H1 (cell line): ENCODE data around the gene MBLAC1. TPM values are rescaled to one million over a fixed set of nuclear protein-coding genes. Genes with fewer than 3 reads are reported as not detected.
A peak's percentile ranks its signal among the peaks of the same experiment; 100 is the strongest.

Experiments used
- CTCF ChIA-PET: fragments of 300-600 bp; sonication (Branson Sonifier 250); formaldehyde crosslinking; loops from one replicate; lab custom pipeline; 2021; ENCODE audit not compliant: partially characterized antibody; lab: Charles Lee
- POLR2A ChIA-PET: fragments of 300-600 bp; sonication (Branson Sonifier 250); formaldehyde crosslinking; loops from one replicate; lab custom pipeline; 2021; ENCODE audit warnings: inconsistent platforms; ENCODE audit not compliant: partially characterized antibody; lab: Charles Lee
- DNase-seq, 2 experiments: peaks; one replicate each; pipeline versions ENCODE4 v3.0.0 to v3.0.0-alpha.2; 2010 to 2022; ENCODE audit warnings: low spot score in 2 of 2, low read depth in 1 of 2, mixed read lengths in 1 of 2
- FAIRE-seq: peaks from 2 replicates; lab custom pipeline; 2011; peaks lifted over from hg19 to GRCh38; lab: Jason Lieb, UNC
- H2AFZ ChIP-seq: 2 replicates; pipeline ENCODE4 v1.8.1; 2012; ENCODE audit warnings: low read length, inconsistent platforms
- H2AK5ac ChIP-seq: 2 replicates; pipeline ENCODE4 v1.6.1; 2013; ENCODE audit warnings: low read depth, low read length
- H2BK120ac ChIP-seq: replicated peaks from 2 replicates; pipeline ENCODE3; 2013; ENCODE audit warnings: low read depth, low read length, inconsistent platforms
- H2BK12ac ChIP-seq: 2 replicates; pipeline ENCODE4 v1.6.1; 2013; ENCODE audit warnings: low read depth, low read length
- H2BK15ac ChIP-seq: 2 replicates; pipeline ENCODE4 v1.6.1; 2013; ENCODE audit warnings: low read length
- H2BK20ac ChIP-seq: 2 replicates; pipeline ENCODE4 v1.6.1; 2013; ENCODE audit warnings: low read length
- H2BK5ac ChIP-seq: 2 replicates; pipeline ENCODE4 v1.6.1; 2013; ENCODE audit warnings: low read depth, low read length
- H3K14ac ChIP-seq: 2 replicates; pipeline ENCODE4 v1.6.1; 2013; ENCODE audit warnings: inconsistent platforms; ENCODE audit not compliant: insufficient read length
- H3K18ac ChIP-seq: 2 replicates; pipeline ENCODE4 v1.6.1; 2013; ENCODE audit warnings: low read length; ENCODE audit errors: extremely low read depth
- H3K23ac ChIP-seq: 2 replicates; pipeline ENCODE4 v1.6.1; 2013; ENCODE audit warnings: inconsistent platforms; ENCODE audit not compliant: insufficient read length
- H3K23me2 ChIP-seq: 2 replicates; pipeline ENCODE4 v1.6.1; 2013; ENCODE audit warnings: low read depth, low read length
- H3K27ac ChIP-seq: 2 replicates; pipeline ENCODE4 v1.6.1; 2011; ENCODE audit warnings: low read depth, low read length, inconsistent platforms
- H3K27me3 ChIP-seq, 4 experiments: replicated peaks in 1 of 4; 1 replicate in 1 of 4; 2 replicates in 3 of 4; pipeline versions ENCODE4 v1.6.1 to v1.8.1; 2011 to 2013; ENCODE audit warnings: low read length in 3 of 4, mild to moderate bottlenecking in 3 of 4, inconsistent platforms in 2 of 4, mixed read lengths in 2 of 4, moderate library complexity in 1 of 4; ENCODE audit not compliant: control insufficient read depth in 3 of 4, insufficient read depth in 3 of 4; ENCODE audit errors: extremely low read depth in 1 of 4
- H3K36me3 ChIP-seq, 4 experiments: 2 replicates each; pipeline versions ENCODE4 v1.6.1 to v1.8.1; 2011 to 2013; ENCODE audit warnings: mild to moderate bottlenecking in 4 of 4, low read length in 3 of 4, moderate library complexity in 2 of 4, control low read depth in 1 of 4, inconsistent platforms in 1 of 4; ENCODE audit not compliant: insufficient read depth in 4 of 4, control insufficient read depth in 2 of 4
- H3K4ac ChIP-seq: replicated peaks from 2 replicates; pipeline ENCODE3; 2013; ENCODE audit warnings: low read length, low read depth, mixed read lengths, inconsistent platforms; ENCODE audit not compliant: insufficient read length
- H3K4me1 ChIP-seq, 4 experiments: replicated peaks in 1 of 4; 1 replicate in 1 of 4; 2 replicates in 3 of 4; pipeline versions ENCODE4 v1.6.1 to v1.8.1; 2011 to 2013; ENCODE audit warnings: low read length in 3 of 4, inconsistent platforms in 2 of 4, mixed read lengths in 1 of 4; ENCODE audit not compliant: insufficient read depth in 4 of 4, control insufficient read depth in 3 of 4
- H3K4me2 ChIP-seq, 2 experiments: 2 replicates each; pipeline versions ENCODE4 v1.6.1 to v1.8.1; 2011 to 2013; ENCODE audit warnings: low read depth in 2 of 2, low read length in 2 of 2, control low read depth in 1 of 2, inconsistent platforms in 1 of 2, mild to moderate bottlenecking in 1 of 2; ENCODE audit not compliant: insufficient read depth in 1 of 2
- H3K4me3 ChIP-seq, 4 experiments: fragments of 200-600, 300-600 bp in 1 of 4; sonication (generic), shearing (Covaris generic), sonication (Bioruptor Twin) in 1 of 4; 2 replicates each; pipeline versions ENCODE4 v1.5.1 to v1.8.1; 2011 to 2016; ENCODE audit warnings: low read length in 4 of 4, low read depth in 3 of 4, control low read depth in 2 of 4, inconsistent platforms in 2 of 4, mild to moderate bottlenecking in 2 of 4, mixed read lengths in 1 of 4, moderate library complexity in 1 of 4; ENCODE audit not compliant: insufficient read depth in 2 of 4; ENCODE audit errors: extremely low read depth in 1 of 4
- H3K56ac ChIP-seq: replicated peaks from 2 replicates; pipeline ENCODE3; 2013; ENCODE audit warnings: low read depth, mild to moderate bottlenecking, mixed read lengths, low read length, inconsistent platforms; ENCODE audit not compliant: insufficient read length
- H3K79me1 ChIP-seq: 2 replicates; pipeline ENCODE4 v1.6.1; 2013; ENCODE audit warnings: low read depth, low read length, control low read depth
- H3K79me2 ChIP-seq, 2 experiments: 2 replicates each; pipeline versions ENCODE4 v1.6.1 to v1.8.1; 2012 to 2013; ENCODE audit warnings: low read length in 2 of 2, mild to moderate bottlenecking in 2 of 2, inconsistent platforms in 1 of 2; ENCODE audit not compliant: insufficient read depth in 2 of 2, control insufficient read depth in 1 of 2
- H3K9ac ChIP-seq, 4 experiments: replicated peaks in 1 of 4; 1 replicate in 1 of 4; 2 replicates in 3 of 4; pipeline versions ENCODE4 v1.6.1 to v1.8.1; 2011 to 2013; ENCODE audit warnings: low read depth in 3 of 4, low read length in 3 of 4, control low read depth in 2 of 4, mild to moderate bottlenecking in 2 of 4, moderate library complexity in 2 of 4, inconsistent platforms in 1 of 4; ENCODE audit errors: extremely low read depth in 1 of 4
- H3K9me3 ChIP-seq, 2 experiments: 2 replicates each; pipeline versions ENCODE4 v1.6.1 to v1.8.1; 2012 to 2013; ENCODE audit warnings: mild to moderate bottlenecking in 2 of 2, moderate library complexity in 2 of 2, control low read depth in 1 of 2, inconsistent platforms in 1 of 2, low read depth in 1 of 2, low read length in 1 of 2, mixed read lengths in 1 of 2; ENCODE audit not compliant: insufficient read depth in 2 of 2
- H4K20me1 ChIP-seq, 2 experiments: replicated peaks in 1 of 2; 2 replicates each; pipeline versions ENCODE3 to v1.8.1; 2011 to 2013; ENCODE audit warnings: inconsistent platforms in 2 of 2, low read length in 2 of 2, mild to moderate bottlenecking in 1 of 2; ENCODE audit not compliant: insufficient read depth in 2 of 2, control insufficient read depth in 1 of 2
- H4K5ac ChIP-seq: 2 replicates; pipeline ENCODE4 v1.6.1; 2013; ENCODE audit warnings: low read length, low read depth, mixed read lengths, inconsistent platforms; ENCODE audit not compliant: insufficient read length
- H4K8ac ChIP-seq: 2 replicates; pipeline ENCODE4 v1.8.0; 2013; ENCODE audit warnings: mild to moderate bottlenecking, moderate library complexity, low read length, inconsistent platforms; ENCODE audit not compliant: insufficient read depth; ENCODE audit errors: extremely low read depth
- H4K91ac ChIP-seq: replicated peaks from 2 replicates; pipeline ENCODE3; 2013; ENCODE audit warnings: low read length, mixed read lengths, inconsistent platforms; ENCODE audit not compliant: insufficient read length
- CBX8 ChIP-seq: fragments of 300-800, 300-1000 bp; sonication (generic); IDR thresholded peaks from 2 replicates; pipeline ENCODE4 v1.7.1; 2016; ENCODE audit warnings: low read depth, low read length, borderline replicate concordance
- CHD1 ChIP-seq: IDR thresholded peaks from 2 replicates; pipeline ENCODE4 v1.6.1; 2012; ENCODE audit warnings: low read depth, low read length, improper control_type of control experiment
- GABPA ChIP-seq: IDR thresholded peaks from 2 replicates; pipeline ENCODE4 v1.6.1; 2011; ENCODE audit warnings: mild to moderate bottlenecking, low read length, moderate library complexity, borderline replicate concordance; ENCODE audit not compliant: insufficient read depth
- JUND ChIP-seq: IDR thresholded peaks from 2 replicates; pipeline ENCODE4 v1.6.1; 2011; ENCODE audit warnings: mild to moderate bottlenecking, improper control_type of control experiment, low read length
- MAX ChIP-seq: IDR thresholded peaks from 2 replicates; pipeline ENCODE4 v1.6.1; 2012; ENCODE audit warnings: inconsistent platforms
- SAP30 ChIP-seq: fragments of 300-600 bp; sonication (generic); IDR thresholded peaks from 2 replicates; pipeline ENCODE4 v1.7.1; 2012; ENCODE audit warnings: low read length, moderate library complexity, mild to moderate bottlenecking, inconsistent platforms; ENCODE audit not compliant: insufficient read depth, insufficient replicate concordance
- TCF12 ChIP-seq: IDR thresholded peaks from 2 replicates; pipeline ENCODE4 v1.6.1; 2011; ENCODE audit warnings: low read depth, mild to moderate bottlenecking, low read length
- WGBS, 2 experiments: shearing (Covaris generic) in 1 of 2; methylation state at CpG; one replicate each; pipeline versions ENCODE4 v1.1.6 to v1.1.7; 2013 to 2015; ENCODE audit warnings: low lambda C conversion rate in 2 of 2, mixed read lengths in 2 of 2, inconsistent platforms in 1 of 2, low coverage in 1 of 2, missing lambda C conversion rate in 1 of 2; ENCODE audit not compliant: insufficient replicate concordance in 2 of 2, insufficient coverage in 1 of 2, insufficient read length in 1 of 2; ENCODE audit errors: extremely low coverage in 1 of 2, missing lambda C conversion rate in 1 of 2; 5-methylcytosine and 5-hydroxymethylcytosine counted together
- polyA plus RNA-seq, 7 experiments: library from polyadenylated mRNA; depleted of rRNA in 3 of 7; stranded (reverse) in 5 of 7; unstranded in 2 of 7; fragments of >200 nt in 5 of 7; fragments of 200-250 nt in 2 of 7; gene quantifications; 1 replicate in 5 of 7; 2 replicates in 1 of 7; 4 replicates in 1 of 7; pipeline versions ENCODE4 v1.2.1 to v1.2.3, GENCODE V29; 2011 to 2013; ENCODE audit warnings: missing spikeins in 2 of 7, mixed read lengths in 2 of 7
- total RNA-seq: library from RNA; stranded (reverse); fragmentation: NEBNext Ultra II Directional; extraction: Animal tissue kit (Norgen Biotek cat#: 25700); gene quantifications from 2 replicates; pipeline ENCODE4 v1.2.1, GENCODE V29; 2021

MBLAC1 gene
- total and polyA plus RNA-seq, 2 of the 8 experiments (the other 6 are each of a cell fraction or from before 2014, with no cell fraction given): 1.00 to 1.7 TPM

- Histone ChIP-seq H3K23ac (no peak overlapping the region), H3K18ac (peak overlapping the region; percentile 42), H4K8ac (peak overlapping the region; percentile 60; the same call in 1 of the 2 replicates), H3K9ac (peak overlapping the region; percentile 87 to 96 (median 88)), H2BK12ac (no peak overlapping the region), H4K5ac (peak overlapping the region; percentile 59), H4K20me1 (peaks cover 0 to 1% of the 10 kb centered on the region in 2 experiments), H3K79me1 (0 out of 2 replicates have a peak, but pooled peaks cover 4% of the 10 kb centered on the region), H2BK15ac (no peak overlapping the region), H3K9me3 (no peaks in the 10 kb centered on the region), H3K4me3 (peak overlapping the region; percentile 75 to 98 (median 94)), H3K4me1 (peaks cover 0 to 5% (median 1%) of the 10 kb centered on the region in 4 experiments; a peak in 5 of 7 replicates), H2BK5ac (peak overlapping the region; percentile 46), H3K27me3 (no peaks in the 10 kb centered on the region), H3K14ac (no peak overlapping the region), H3K4ac (no peak overlapping the region), H2AFZ (peak overlapping the region; percentile 27; the same call in 1 of the 2 replicates), H3K79me2 (peaks cover 0 to 6% of the 10 kb centered on the region in 2 experiments; a peak in 1 of 4 replicates), H4K91ac (no peak overlapping the region), H3K36me3 (peaks cover 0 to 6% (median 4%) of the 10 kb centered on the region in 4 experiments; a peak in 6 of 8 replicates), H3K56ac (peak overlapping the region; percentile 42), H2AK5ac (no peak overlapping the region), H3K27ac (peak overlapping the region; percentile 88), H3K23me2 (peaks cover 8% of the 10 kb centered on the region), H2BK20ac (no peak overlapping the region), H3K4me2 (peak overlapping the region; percentile 74 to 92), H2BK120ac (no peak overlapping the region)
- FAIRE-seq (no peak), DNase-seq (no peak)
- 23% methylated on average over 18 of the region's 18 CpGs; no CpG with 5 or more reads in 1 of the 2 experiments for WGBS, 2 experiments
- POLR2A ChIA-PET: interaction anchor here (0.6 to 20.0 kb wide), 3 partner anchors 14 to 306 kb away, joined by 3 to 722 read pairs (median 414); partner anchors contain the start of genes AP4M1, COPS6, MCM7 and ZNF3
- CTCF ChIA-PET: no interaction called here
- TF ChIP-seq JUND (no peak), GABPA (no peak), CHD1 (no peak), MAX (no peak), SAP30 (no peak), CBX8 (no peak), TCF12 (no peak)
Measured at GRCh38 chr7:100118388-100119071, 8.2 kb upstream of the MBLAC1 start.
